ENCODE results near the gene CDH23.

DNA sequence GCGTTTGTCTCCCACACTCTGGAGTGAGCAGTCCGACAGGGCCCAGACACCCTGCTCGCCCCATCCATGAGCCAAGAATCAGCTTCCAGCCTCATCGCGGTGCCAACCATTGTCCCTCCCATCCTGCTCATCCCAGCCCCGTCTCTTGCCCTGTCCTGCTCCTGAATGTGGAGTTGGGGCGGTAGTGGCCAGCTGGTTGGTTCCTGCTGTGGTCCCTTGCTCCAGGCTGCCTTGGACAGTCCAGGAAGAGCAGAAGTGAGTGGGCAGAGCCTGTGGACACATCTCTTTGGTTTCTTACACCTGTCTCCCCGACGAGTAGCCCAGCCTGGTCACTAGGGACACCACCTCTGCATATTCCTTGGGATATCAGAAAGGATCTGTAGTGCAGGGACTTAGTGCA, 63.9 kb downstream of the CDH23 start:
- TF ChIP-seq FOXK2 (IDR thresholded peaks at IDR 0.05) (no peak), ELF4 (IDR thresholded peaks at IDR 0.05) (no peak), SP1 (IDR thresholded peaks at IDR 0.05) (no peak), SUZ12 (IDR thresholded peaks at IDR 0.05) (no peak), HDGF (IDR thresholded peaks at IDR 0.05; ENCODE audit: borderline replicate concordance) (no peak)

Data from HEK293T (cell line).